Panc1 (cell line): ENCODE data around the gene TLR6. TPM values are rescaled to one million over a fixed set of nuclear protein-coding genes. Genes with fewer than 3 reads are reported as not detected.
"Not testable (repeated sequence)": the region's sequence is repeated elsewhere in the genome, so short reads cannot be mapped to it uniquely, and the experiment has no call there.

ENCODE experiments used
- ATAC-seq: fragments of 200-7000 bp; cut with Tn5 transposase; 2 replicates; pipeline ENCODE4 v1.9.1; 2020; ENCODE audit warnings: mild to moderate bottlenecking, moderate library complexity
- BruUV-seq: library from RNA; stranded (reverse); fragments of 400-500 nt; replicated peaks from 2 replicates; lab custom pipeline; 2021; lab: Mats Ljungman, UMichigan
- CTCF ChIA-PET: fragments of 300-600 bp; sonication (Branson Sonifier 250); formaldehyde crosslinking; loops from one replicate; lab custom pipeline; 2022; ENCODE audit warnings: antibody characterized with exemption; lab: Charles Lee
- POLR2A ChIA-PET: fragments of 300-600 bp; sonication (Branson Sonifier 250); formaldehyde crosslinking; loops from one replicate; lab custom pipeline; 2022; ENCODE audit warnings: antibody characterized with exemption; lab: Charles Lee
- DNase-seq: peaks from one replicate; pipeline ENCODE4 v3.0.0-alpha.2; 2010; ENCODE audit warnings: low read depth, low spot score
- H3K27ac ChIP-seq: 2 replicates; pipeline ENCODE4 v1.5.1; 2011; ENCODE audit warnings: mild to moderate bottlenecking, low read length, inconsistent platforms
- H3K27me3 ChIP-seq: fragments of 200-500 bp; sonication (Bioruptor generic); 2 replicates; pipeline ENCODE4 v1.6.0; 2014; ENCODE audit warnings: low read length, inconsistent platforms; ENCODE audit not compliant: control insufficient read depth, insufficient read depth
- H3K36me3 ChIP-seq: fragments of 200-500 bp; sonication (Bioruptor generic); 2 replicates; pipeline ENCODE4 v1.5.1; 2014; ENCODE audit warnings: inconsistent platforms, mild to moderate bottlenecking, low read length, moderate library complexity; ENCODE audit not compliant: control insufficient read depth, insufficient read depth
- H3K4me1 ChIP-seq: 2 replicates; pipeline ENCODE4 v1.5.1; 2011; ENCODE audit warnings: inconsistent platforms, mild to moderate bottlenecking, low read length, moderate library complexity; ENCODE audit not compliant: control insufficient read depth, insufficient read depth
- H3K4me3 ChIP-seq, 2 experiments: 2 replicates each; pipeline ENCODE4 v1.5.1; 2011 to 2012; ENCODE audit warnings: low read depth in 2 of 2, low read length in 2 of 2, mild to moderate bottlenecking in 2 of 2, inconsistent platforms in 1 of 2, moderate library complexity in 1 of 2
- H3K9me3 ChIP-seq: fragments of 200-500 bp; sonication (Bioruptor generic); 2 replicates; pipeline ENCODE4 v1.5.1; 2014; ENCODE audit warnings: low read depth, mild to moderate bottlenecking, inconsistent platforms, low read length, moderate library complexity; ENCODE audit not compliant: control insufficient read depth, insufficient read depth
- POLR2AphosphoS5 ChIP-seq: IDR thresholded peaks from 2 replicates; pipeline ENCODE4 v1.6.1; 2012; ENCODE audit warnings: mild to moderate bottlenecking, low read depth, low read length, moderate library complexity
- SIN3A ChIP-seq: IDR thresholded peaks from 2 replicates; pipeline ENCODE4 v1.6.1; 2012; ENCODE audit warnings: low read depth, mild to moderate bottlenecking, low read length, moderate library complexity, borderline replicate concordance; ENCODE audit not compliant: insufficient read depth
- TCF7L2 ChIP-seq: IDR thresholded peaks from 2 replicates; pipeline ENCODE4 v1.6.1; 2011; ENCODE audit warnings: mild to moderate bottlenecking, low read depth, low read length, inconsistent platforms
- in situ Hi-C: cut with HindIII; loops from 2 replicates; pipeline ENCODE4 v1.10.0; 2016; ENCODE audit warnings: low sequenced_read_pairs, low pct_unique_long_range_greater_than_20kb
- intact Hi-C: fragments of 100-400 bp; cut with micrococcal nuclease; formaldehyde crosslinking; loops from one replicate; pipeline ENCODE4 v1.10.0; 2022; ENCODE audit not compliant: unreplicated experiment
- total RNA-seq: library from RNA; stranded (reverse); gene quantifications from one replicate; pipeline ENCODE4 v1.2.1, GENCODE V29; 2021; ENCODE audit not compliant: unreplicated experiment
- TF ChIP-seq, protein P1 (sequence below): fragments of 450-650 bp; IDR thresholded peaks from 2 replicates; pipeline ENCODE4 v1.5.1; 2017; ENCODE audit warnings: mild to moderate bottlenecking
- TF ChIP-seq, protein P2 (sequence below), 2 experiments: IDR thresholded peaks; 2 replicates each; pipeline ENCODE4 v1.6.1; 2011 to 2012; ENCODE audit warnings: low read depth in 2 of 2, control low read depth in 1 of 2, low read length in 1 of 2, mild to moderate bottlenecking in 1 of 2, moderate library complexity in 1 of 2; ENCODE audit not compliant: insufficient read depth in 1 of 2

The TLR6 gene
- total RNA-seq, 1 experiment from 2014 or later = 1.1 TPM

DNA sequence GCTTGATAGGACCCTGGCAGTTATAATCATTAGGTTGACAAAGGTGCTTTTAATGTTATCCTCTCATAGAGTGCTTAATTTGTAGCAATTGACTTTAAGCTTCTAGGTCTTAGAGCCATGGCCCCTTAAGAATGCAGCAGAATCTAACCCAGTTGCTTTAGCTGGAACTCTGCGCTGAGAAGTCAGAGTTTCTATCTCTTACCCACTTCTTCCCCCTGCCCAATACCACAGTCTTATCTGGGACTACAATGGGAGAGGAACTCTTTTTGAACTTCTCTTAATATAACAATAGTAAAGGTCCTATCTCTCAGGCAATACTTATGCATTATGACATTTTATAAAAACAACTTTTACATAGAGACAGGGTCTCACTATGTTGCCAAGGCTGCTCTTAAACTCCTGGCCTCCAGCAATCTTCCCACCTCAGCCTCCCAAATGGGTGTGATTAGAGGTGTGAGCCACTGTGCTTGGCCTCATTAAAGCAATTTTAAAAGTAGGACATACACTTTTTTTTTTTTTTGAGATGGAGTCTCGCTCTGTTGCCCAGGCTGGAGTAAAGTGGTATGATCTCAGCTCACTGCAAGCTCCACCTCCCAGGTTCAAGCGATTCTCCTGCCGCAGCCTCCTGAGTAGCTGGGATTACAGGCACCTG lies 75.7 kb downstream of the TLR6 start:
- Histone ChIP-seq H3K4me1 (no peaks in the 10 kb centered on the region), H3K4me3 (no peak overlapping the region), H3K36me3 (no peaks in the 10 kb centered on the region), H3K27ac (no peak overlapping the region), H3K9me3 (no peaks in the 10 kb centered on the region), H3K27me3 (no peaks in the 10 kb centered on the region)
- DNase-seq = no peak
- intact Hi-C loops = no loop called here
- no TSS peak for BruUV-seq
- CTCF ChIA-PET = interaction anchor here (1.8 kb wide), 1 partner anchor 21 kb away, joined by 7 read pairs; no protein-coding TSS in a partner anchor
- ATAC-seq = no peak
- in situ Hi-C loops = no loop called here
- TF ChIP-seq, protein P1, sequence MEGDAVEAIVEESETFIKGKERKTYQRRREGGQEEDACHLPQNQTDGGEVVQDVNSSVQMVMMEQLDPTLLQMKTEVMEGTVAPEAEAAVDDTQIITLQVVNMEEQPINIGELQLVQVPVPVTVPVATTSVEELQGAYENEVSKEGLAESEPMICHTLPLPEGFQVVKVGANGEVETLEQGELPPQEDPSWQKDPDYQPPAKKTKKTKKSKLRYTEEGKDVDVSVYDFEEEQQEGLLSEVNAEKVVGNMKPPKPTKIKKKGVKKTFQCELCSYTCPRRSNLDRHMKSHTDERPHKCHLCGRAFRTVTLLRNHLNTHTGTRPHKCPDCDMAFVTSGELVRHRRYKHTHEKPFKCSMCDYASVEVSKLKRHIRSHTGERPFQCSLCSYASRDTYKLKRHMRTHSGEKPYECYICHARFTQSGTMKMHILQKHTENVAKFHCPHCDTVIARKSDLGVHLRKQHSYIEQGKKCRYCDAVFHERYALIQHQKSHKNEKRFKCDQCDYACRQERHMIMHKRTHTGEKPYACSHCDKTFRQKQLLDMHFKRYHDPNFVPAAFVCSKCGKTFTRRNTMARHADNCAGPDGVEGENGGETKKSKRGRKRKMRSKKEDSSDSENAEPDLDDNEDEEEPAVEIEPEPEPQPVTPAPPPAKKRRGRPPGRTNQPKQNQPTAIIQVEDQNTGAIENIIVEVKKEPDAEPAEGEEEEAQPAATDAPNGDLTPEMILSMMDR = no peak
- TF ChIP-seq, protein P2, sequence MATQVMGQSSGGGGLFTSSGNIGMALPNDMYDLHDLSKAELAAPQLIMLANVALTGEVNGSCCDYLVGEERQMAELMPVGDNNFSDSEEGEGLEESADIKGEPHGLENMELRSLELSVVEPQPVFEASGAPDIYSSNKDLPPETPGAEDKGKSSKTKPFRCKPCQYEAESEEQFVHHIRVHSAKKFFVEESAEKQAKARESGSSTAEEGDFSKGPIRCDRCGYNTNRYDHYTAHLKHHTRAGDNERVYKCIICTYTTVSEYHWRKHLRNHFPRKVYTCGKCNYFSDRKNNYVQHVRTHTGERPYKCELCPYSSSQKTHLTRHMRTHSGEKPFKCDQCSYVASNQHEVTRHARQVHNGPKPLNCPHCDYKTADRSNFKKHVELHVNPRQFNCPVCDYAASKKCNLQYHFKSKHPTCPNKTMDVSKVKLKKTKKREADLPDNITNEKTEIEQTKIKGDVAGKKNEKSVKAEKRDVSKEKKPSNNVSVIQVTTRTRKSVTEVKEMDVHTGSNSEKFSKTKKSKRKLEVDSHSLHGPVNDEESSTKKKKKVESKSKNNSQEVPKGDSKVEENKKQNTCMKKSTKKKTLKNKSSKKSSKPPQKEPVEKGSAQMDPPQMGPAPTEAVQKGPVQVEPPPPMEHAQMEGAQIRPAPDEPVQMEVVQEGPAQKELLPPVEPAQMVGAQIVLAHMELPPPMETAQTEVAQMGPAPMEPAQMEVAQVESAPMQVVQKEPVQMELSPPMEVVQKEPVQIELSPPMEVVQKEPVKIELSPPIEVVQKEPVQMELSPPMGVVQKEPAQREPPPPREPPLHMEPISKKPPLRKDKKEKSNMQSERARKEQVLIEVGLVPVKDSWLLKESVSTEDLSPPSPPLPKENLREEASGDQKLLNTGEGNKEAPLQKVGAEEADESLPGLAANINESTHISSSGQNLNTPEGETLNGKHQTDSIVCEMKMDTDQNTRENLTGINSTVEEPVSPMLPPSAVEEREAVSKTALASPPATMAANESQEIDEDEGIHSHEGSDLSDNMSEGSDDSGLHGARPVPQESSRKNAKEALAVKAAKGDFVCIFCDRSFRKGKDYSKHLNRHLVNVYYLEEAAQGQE (IDR thresholded peaks at IDR 0.05; ENCODE audit: insufficient read depth in 1 of 2, low read depth in 2 of 2, low read length in 1 of 2) = no peak
- TF ChIP-seq POLR2AphosphoS5 = no peak
- no peak for TF ChIP-seq SIN3A
- TF ChIP-seq TCF7L2 = no peak
- POLR2A ChIA-PET = no interaction called here

DNA sequence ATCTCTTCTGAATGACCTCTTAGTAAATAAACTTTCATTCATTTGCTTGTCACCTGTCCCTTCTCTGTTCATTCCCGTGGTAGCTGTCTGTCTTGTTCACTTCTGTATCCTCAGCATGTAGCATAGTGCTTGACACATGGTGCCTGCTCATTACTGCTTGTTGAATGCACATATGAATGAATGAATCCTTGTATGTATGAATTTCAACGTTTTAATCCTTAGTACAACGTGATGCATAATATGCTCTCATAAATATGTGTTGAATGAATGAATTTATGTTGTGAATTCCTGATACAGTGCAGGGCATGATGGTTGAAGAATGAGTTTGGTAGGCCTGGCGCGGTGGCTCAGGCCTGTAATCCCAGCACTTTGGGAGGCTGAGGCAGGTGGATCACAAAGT lies 76.8 kb downstream of the TLR6 start:
- Histone ChIP-seq H3K27me3 (no peaks in the 10 kb centered on the region), H3K9me3 (no peaks in the 10 kb centered on the region), H3K27ac (no peak overlapping the region), H3K4me3 (no peak overlapping the region), H3K4me1 (no peaks in the 10 kb centered on the region), H3K36me3 (no peaks in the 10 kb centered on the region)
- no peak for ATAC-seq
- in situ Hi-C loops (no loop called here), intact Hi-C loops (loop anchor here (10.0 kb wide), 1 partner anchor 375 kb away; no protein-coding TSS in a partner anchor)
- no peak for TF ChIP-seq TCF7L2
- CTCF ChIA-PET = interaction anchor here (0.6 kb wide), 1 partner anchor 24 kb away, joined by 3 read pairs; no protein-coding TSS in a partner anchor
- no TSS peak for BruUV-seq
- no peak for DNase-seq
- POLR2A ChIA-PET = no interaction called here

DNA sequence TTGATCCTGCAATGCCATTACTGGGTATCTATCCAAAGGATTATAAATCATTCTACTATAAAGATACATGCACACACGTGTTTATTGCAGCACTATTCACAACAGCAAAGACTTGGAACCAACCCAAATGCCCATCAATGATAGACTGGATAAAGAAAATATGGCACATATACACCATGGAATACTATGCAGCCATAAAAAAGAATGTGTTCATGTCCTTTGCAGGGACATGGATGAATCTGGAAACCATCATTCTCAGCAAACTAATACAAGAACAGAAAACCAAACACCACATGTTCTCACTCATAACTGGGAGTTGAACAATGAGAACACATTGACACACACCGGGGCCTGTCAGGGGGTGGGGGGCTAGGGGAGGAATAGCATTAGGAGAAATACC lies 78.7 kb downstream of the TLR6 start:
- DNase-seq, CTCF ChIA-PET, H3K36me3 ChIP-seq, H3K27me3 ChIP-seq, in situ Hi-C loops, H3K4me1 ChIP-seq, BruUV-seq, ATAC-seq, H3K9me3 ChIP-seq, POLR2A ChIA-PET, H3K27ac ChIP-seq, H3K4me3 ChIP-seq: not testable (repeated sequence)
- intact Hi-C loops = loop anchor here (10.0 kb wide), 1 partner anchor 377 kb away; no protein-coding TSS in a partner anchor
